GM23338 (cell line): ENCODE results near the gene ARAF. TPM values are rescaled to one million over a fixed set of nuclear protein-coding genes. Genes with fewer than 3 reads are reported as not detected.

Source experiments
- ATAC-seq: fragments of 200-7000 bp; cut with Tn5 transposase; 3 replicates; pipeline ENCODE4 v1.9.1; 2020
- DNase-seq: peaks from one replicate; pipeline ENCODE4 v3.0.0-alpha.2; 2015; ENCODE audit warnings: low spot score
- H2AFZ ChIP-seq: fragments of 200-600 bp; sonication (generic); 2 replicates; pipeline ENCODE4 v1.8.0; 2016; ENCODE audit warnings: antibody characterized with exemption, mild to moderate bottlenecking, moderate library complexity
- H3F3A ChIP-seq: fragments of 200-600 bp; sonication (generic); replicated peaks from 2 replicates; pipeline ENCODE4 v1.8.0; 2017; ENCODE audit warnings: antibody characterized with exemption, mixed run types, low read depth
- H3K27ac ChIP-seq: fragments of 200-600 bp; sonication (generic); 2 replicates; pipeline ENCODE4 v1.6.1; 2016; ENCODE audit warnings: low read depth
- H3K27me3 ChIP-seq: fragments of 200-600 bp; sonication (generic); 2 replicates; pipeline ENCODE4 v1.8.0; 2016; ENCODE audit warnings: mild to moderate bottlenecking, mixed run types, moderate library complexity; ENCODE audit not compliant: insufficient read depth
- H3K36me3 ChIP-seq: fragments of 200-600 bp; sonication (generic); 2 replicates; pipeline ENCODE4 v1.8.0; 2016; ENCODE audit warnings: mild to moderate bottlenecking; ENCODE audit not compliant: insufficient read depth
- H3K4me1 ChIP-seq: fragments of 200-600 bp; sonication (generic); 2 replicates; pipeline ENCODE4 v1.8.0; 2016; ENCODE audit warnings: mild to moderate bottlenecking, moderate library complexity; ENCODE audit not compliant: insufficient read depth
- H3K4me2 ChIP-seq: fragments of 200-600 bp; sonication (generic); 2 replicates; pipeline ENCODE4 v1.7.1; 2017; ENCODE audit warnings: mixed run types
- H3K4me3 ChIP-seq: fragments of 200-600 bp; sonication (generic); 2 replicates; pipeline ENCODE4 v1.6.1; 2016; ENCODE audit warnings: mixed run types
- H3K79me2 ChIP-seq: fragments of 200-600 bp; sonication (generic); replicated peaks from 2 replicates; pipeline ENCODE4 v1.8.0; 2017; ENCODE audit warnings: mild to moderate bottlenecking; ENCODE audit not compliant: insufficient read depth
- H3K9me2 ChIP-seq: fragments of 200-600 bp; sonication (generic); 2 replicates; pipeline ENCODE4 v1.8.0; 2017; ENCODE audit not compliant: insufficient read depth
- H4K20me1 ChIP-seq: fragments of 200-600 bp; sonication (generic); replicated peaks from 2 replicates; pipeline ENCODE4 v1.8.0; 2017; ENCODE audit warnings: mild to moderate bottlenecking; ENCODE audit not compliant: insufficient read depth
- H3K27ac Mint-ChIP-seq: 2 replicates; pipeline ENCODE4 v1.8.0; 2020; ENCODE audit warnings: inconsistent platforms, mild to moderate bottlenecking, moderate library complexity, mixed read lengths
- H3K27me3 Mint-ChIP-seq: 3 replicates; pipeline ENCODE4 v1.8.0; 2022; ENCODE audit warnings: low read depth, mild to moderate bottlenecking, moderate library complexity, mixed read lengths, inconsistent platforms; ENCODE audit not compliant: insufficient read depth, poor library complexity
- H3K36me3 Mint-ChIP-seq: 3 replicates; pipeline ENCODE4 v1.8.0; 2021; ENCODE audit warnings: low read depth, mild to moderate bottlenecking, inconsistent platforms, moderate library complexity, mixed read lengths
- H3K4me1 Mint-ChIP-seq: 3 replicates; pipeline ENCODE4 v1.8.0; 2020; ENCODE audit warnings: mild to moderate bottlenecking, inconsistent platforms, mixed read lengths
- H3K4me3 Mint-ChIP-seq: 3 replicates; pipeline ENCODE4 v1.8.0; 2021; ENCODE audit warnings: moderate library complexity, mild to moderate bottlenecking, inconsistent platforms, mixed read lengths
- H3K9me3 Mint-ChIP-seq: 3 replicates; pipeline ENCODE4 v1.8.0; 2020; ENCODE audit warnings: moderate library complexity, mild to moderate bottlenecking, inconsistent platforms, mixed read lengths
- CTCF ChIP-seq, 2 experiments: fragments of 200-600 bp in 1 of 2; sonication (generic) in 1 of 2; conservative IDR thresholded peaks; 2 replicates each; pipeline versions ENCODE4 v1.5.1 to v1.6.1; 2016 to 2017; ENCODE audit warnings: antibody characterized with exemption in 2 of 2, low read depth in 2 of 2, mild to moderate bottlenecking in 2 of 2, moderate library complexity in 1 of 2
- ETS1 ChIP-seq: IDR thresholded peaks from 2 replicates; pipeline ENCODE4 v1.6.1; 2016; ENCODE audit warnings: antibody characterized with exemption
- EZH2phosphoT487 ChIP-seq: fragments of 200-600 bp; sonication (generic); IDR thresholded peaks from one replicate; pipeline ENCODE4 v1.8.1; 2018; ENCODE audit warnings: antibody characterized with exemption; ENCODE audit not compliant: unreplicated experiment
- JUNB ChIP-seq: IDR thresholded peaks from one replicate; pipeline ENCODE4 v1.6.1; 2016; ENCODE audit warnings: antibody characterized with exemption; ENCODE audit not compliant: unreplicated experiment
- REST ChIP-seq: IDR thresholded peaks from one replicate; pipeline ENCODE4 v1.6.1; 2018; ENCODE audit warnings: antibody characterized with exemption; ENCODE audit not compliant: unreplicated experiment
- STAT1 ChIP-seq: IDR thresholded peaks from one replicate; pipeline ENCODE4 v1.6.1; 2016; ENCODE audit warnings: antibody characterized with exemption; ENCODE audit not compliant: unreplicated experiment
- ZNF331 ChIP-seq: fragments of 250-450 bp; sonication (Bioruptor Pico); IDR thresholded peaks from 2 replicates; pipeline ENCODE4 v1.5.0; 2020; ENCODE audit warnings: low read depth, mild to moderate bottlenecking, moderate library complexity
- polyA plus RNA-seq: library from polyadenylated mRNA; unstranded; fragments of >200 nt; fragmentation: Nextera tagmentation; extraction: Ambion mirVana; gene quantifications from 2 replicates; pipeline ENCODE4 v1.2.1, GENCODE V29; 2016
- total RNA-seq: library from RNA; depleted of rRNA; stranded (reverse); fragments of >200 nt; shearing (Covaris generic); gene quantifications from 2 replicates; pipeline ENCODE4 v1.2.3, GENCODE V29; 2014

The ARAF gene
- total and polyA plus RNA-seq, 2 experiments from 2014 or later = 28.2 to 43.9 TPM

- TF ChIP-seq REST (no peak), JUNB (no peak), ZNF331 (no peak), STAT1 (no peak), CTCF (conservative IDR thresholded peaks at IDR 0.05; ENCODE audit: low read depth in 2 of 2) (no peak)
Observed at GRCh38 chrX:47514533-47515235, 46.3 kb upstream of the ARAF start (continued).

- no peaks in the 10 kb centered on the region for H3K36me3 ChIP-seq
- Mint-ChIP-seq H3K27me3 (no peaks in the 10 kb centered on the region), H3K36me3 (no peaks in the 10 kb centered on the region), H3K4me3 (no peak overlapping the region), H3K4me1 (peaks cover 11% of the 10 kb centered on the region), H3K27ac (no peak overlapping the region), H3K9me3 (no peaks in the 10 kb centered on the region; the same call in 2 of the 3 replicates)
- H3K9me2 ChIP-seq = no peaks in the 10 kb centered on the region
- no peak overlapping the region for H2AFZ ChIP-seq
- DNase-seq = no peak
- H4K20me1 ChIP-seq = no peaks in the 10 kb centered on the region
- no peak overlapping the region for H3K27ac ChIP-seq
- ATAC-seq = no peak
- H3K79me2 ChIP-seq = no peaks in the 10 kb centered on the region
- no peak overlapping the region for H3K4me3 ChIP-seq
- H3K4me2 ChIP-seq = no peak overlapping the region
- peaks cover 4% of the 10 kb centered on the region; the same call in 1 of the 2 replicates for H3K4me1 ChIP-seq
- no peaks in the 10 kb centered on the region for H3K27me3 ChIP-seq
- no peaks in the 10 kb centered on the region for H3F3A ChIP-seq
- TF ChIP-seq ZNF331 = no peak
- no peak for TF ChIP-seq REST
- no peak for TF ChIP-seq ETS1
- TF ChIP-seq STAT1 = no peak
- TF ChIP-seq EZH2phosphoT487 = no peak
Observed at GRCh38 chrX:47515941-47516665, 44.9 kb upstream of the ARAF start.
